GM23248 (cell line): Measurements from ENCODE around the gene MROH8. TPM values are rescaled to one million over a fixed set of nuclear protein-coding genes. Genes with fewer than 3 reads are reported as not detected.

Experiments
- DNase-seq: peaks from one replicate; pipeline ENCODE4 v3.0.0-alpha.2; 2015
- H2AFZ ChIP-seq: fragments of 200-600 bp; sonication (generic); 2 replicates; pipeline ENCODE4 v1.6.1; 2016; ENCODE audit warnings: antibody characterized with exemption
- H3F3A ChIP-seq: fragments of 200-600 bp; sonication (generic); 2 replicates; pipeline ENCODE4 v1.6.1; 2016; ENCODE audit warnings: mild to moderate bottlenecking, antibody characterized with exemption, mixed run types; ENCODE audit not compliant: insufficient read depth
- H3K27ac ChIP-seq: fragments of 200-600 bp; sonication (generic); 2 replicates; pipeline ENCODE4 v1.5.1; 2016; ENCODE audit warnings: mild to moderate bottlenecking
- H3K27me3 ChIP-seq: fragments of 200-600 bp; sonication (generic); replicated peaks from 2 replicates; pipeline ENCODE4 v1.6.1; 2016; ENCODE audit warnings: mild to moderate bottlenecking; ENCODE audit not compliant: insufficient read depth
- H3K36me3 ChIP-seq: fragments of 200-600 bp; sonication (generic); 2 replicates; pipeline ENCODE4 v1.6.1; 2016; ENCODE audit warnings: low read depth, mild to moderate bottlenecking
- H3K4me1 ChIP-seq: fragments of 200-600 bp; sonication (generic); 2 replicates; pipeline ENCODE4 v1.6.1; 2016; ENCODE audit warnings: mild to moderate bottlenecking; ENCODE audit not compliant: insufficient read depth
- H3K4me2 ChIP-seq: fragments of 200-600 bp; sonication (generic); one replicate; pipeline ENCODE4 v1.6.1; 2016; ENCODE audit warnings: mild to moderate bottlenecking; ENCODE audit not compliant: unreplicated experiment
- H3K4me3 ChIP-seq: fragments of 200-600 bp; sonication (generic); 2 replicates; pipeline ENCODE4 v1.5.1; 2016; ENCODE audit warnings: mild to moderate bottlenecking
- H3K79me2 ChIP-seq: fragments of 200-600 bp; sonication (generic); 2 replicates; pipeline ENCODE4 v1.6.1; 2016; ENCODE audit warnings: mild to moderate bottlenecking; ENCODE audit not compliant: insufficient read depth
- H3K9ac ChIP-seq: fragments of 200-600 bp; sonication (generic); 2 replicates; pipeline ENCODE4 v1.6.1; 2016; ENCODE audit warnings: mild to moderate bottlenecking
- H3K9me2 ChIP-seq: fragments of 200-600 bp; sonication (generic); 2 replicates; pipeline ENCODE4 v1.6.1; 2016; ENCODE audit warnings: mixed run types, mild to moderate bottlenecking, moderate library complexity; ENCODE audit not compliant: insufficient read depth
- H3K9me3 ChIP-seq: fragments of 200-600 bp; sonication (generic); one replicate; pipeline ENCODE4 v1.6.1; 2017; ENCODE audit warnings: low read depth
- H4K20me1 ChIP-seq: fragments of 200-600 bp; sonication (generic); 2 replicates; pipeline ENCODE4 v1.6.0; 2016; ENCODE audit not compliant: insufficient read depth
- EZH2 ChIP-seq: fragments of 200-600 bp; sonication (generic); IDR thresholded peaks from 2 replicates; pipeline ENCODE4 v1.6.1; 2018; ENCODE audit warnings: antibody characterized with exemption, mild to moderate bottlenecking; ENCODE audit not compliant: insufficient read depth, poor library complexity, severe bottlenecking
- EZH2phosphoT487 ChIP-seq: fragments of 200-600 bp; sonication (generic); IDR thresholded peaks from 2 replicates; pipeline ENCODE4 v1.6.1; 2018; ENCODE audit warnings: antibody characterized with exemption, moderate library complexity, mild to moderate bottlenecking, low read depth; ENCODE audit not compliant: insufficient read depth
- WGBS, 2 experiments: methylation state at CpG; one replicate each; pipeline ENCODE4 v1.1.6; 2015 to 2017; ENCODE audit warnings: low lambda C conversion rate in 2 of 2, low coverage in 1 of 2; ENCODE audit errors: missing lambda C conversion rate in 2 of 2; 5-methylcytosine and 5-hydroxymethylcytosine counted together
- in situ Hi-C: fragments of 300-500 bp; cut with MboI; formaldehyde crosslinking; loops from 2 replicates; pipeline ENCODE4 v1.15.0; 2020
- polyA plus RNA-seq: library from polyadenylated mRNA; unstranded; fragments of >200 nt; fragmentation: Nextera tagmentation; extraction: Ambion mirVana; gene quantifications from 2 replicates; pipeline ENCODE4 v1.2.1, GENCODE V29; 2016
- total RNA-seq: library from RNA; depleted of rRNA; stranded (reverse); fragments of >200 nt; shearing (Covaris generic); gene quantifications from 2 replicates; pipeline ENCODE4 v1.2.3, GENCODE V29; 2014

MROH8 gene
- total and polyA plus RNA-seq, 2 experiments from 2014 or later, result 0.89 to 4.2 TPM

DNA sequence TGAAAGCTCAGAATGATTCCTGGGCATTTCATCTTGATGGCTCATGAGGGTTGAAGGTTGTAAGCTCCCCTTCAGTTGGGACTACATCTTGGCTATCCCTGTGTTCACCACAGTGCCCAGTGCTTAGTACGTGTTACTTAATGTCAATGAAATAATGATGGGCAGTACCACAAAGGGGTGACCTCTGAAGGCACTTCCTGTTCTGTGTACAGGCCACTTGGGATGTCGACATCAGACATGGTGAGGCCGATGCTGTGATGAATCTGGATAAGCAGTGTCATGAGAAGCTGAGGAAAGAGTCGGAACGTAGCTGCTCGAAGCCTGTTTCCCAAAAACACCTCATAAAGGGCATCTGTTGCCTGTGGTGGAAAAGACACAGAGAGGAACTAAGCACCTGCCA, 55.9 kb downstream of the MROH8 start:
- Histone ChIP-seq H3K4me2 (no peak overlapping the region), H3K9ac (no peak overlapping the region), H3F3A (no peaks in the 10 kb centered on the region), H3K36me3 (no peaks in the 10 kb centered on the region), H3K27ac (no peak overlapping the region), H4K20me1 (no peaks in the 10 kb centered on the region), H3K27me3 (no peaks in the 10 kb centered on the region), H3K79me2 (no peaks in the 10 kb centered on the region), H3K9me3 (no peaks in the 10 kb centered on the region), H3K4me3 (no peak overlapping the region), H2AFZ (no peak overlapping the region), H3K4me1 (no peaks in the 10 kb centered on the region), H3K9me2 (no peaks in the 10 kb centered on the region)
- no peak for TF ChIP-seq EZH2
- no peak for TF ChIP-seq EZH2phosphoT487
- in situ Hi-C loops, result no loop called here
- 79 to 84% methylated on average over 6 of the region's 6 CpGs for WGBS, 2 experiments
- no peak for DNase-seq

DNA sequence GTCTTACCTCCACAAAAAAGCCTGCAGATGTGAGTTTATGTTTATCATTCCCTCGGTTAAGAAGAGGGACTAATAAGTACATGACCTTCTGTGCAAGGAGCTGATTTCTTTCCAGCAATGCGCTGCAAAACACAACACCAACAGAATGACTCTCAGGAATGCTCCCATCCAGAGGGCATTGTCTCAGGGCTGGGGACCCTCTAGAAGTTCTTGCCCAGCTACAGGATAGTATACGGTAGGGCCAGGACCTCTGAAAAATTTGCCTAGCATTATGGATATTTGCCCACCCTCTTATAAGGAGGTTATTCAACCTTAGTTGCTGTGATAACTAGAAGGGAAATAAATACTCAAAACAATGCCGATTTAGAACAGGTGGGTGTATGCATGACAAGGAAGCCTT, 58.9 kb downstream of the MROH8 start:
- H3K9me2 ChIP-seq, result no peaks in the 10 kb centered on the region
- TF ChIP-seq EZH2phosphoT487, result no peak
- no peak for TF ChIP-seq EZH2
- H3K4me3 ChIP-seq, result no peak overlapping the region
- WGBS, 2 experiments, result 45 to 49% methylated on average over 4 of the region's 4 CpGs
- no peak for DNase-seq
- no peaks in the 10 kb centered on the region for H3K79me2 ChIP-seq
- no peaks in the 10 kb centered on the region for H3K9me3 ChIP-seq
- no peaks in the 10 kb centered on the region for H3F3A ChIP-seq
- in situ Hi-C loops, result no loop called here
- no peak overlapping the region for H2AFZ ChIP-seq
- H3K4me2 ChIP-seq, result no peak overlapping the region
- no peaks in the 10 kb centered on the region for H4K20me1 ChIP-seq
- no peaks in the 10 kb centered on the region for H3K36me3 ChIP-seq
- no peaks in the 10 kb centered on the region for H3K27me3 ChIP-seq
- no peak overlapping the region for H3K27ac ChIP-seq
- no peaks in the 10 kb centered on the region for H3K4me1 ChIP-seq
- H3K9ac ChIP-seq, result no peak overlapping the region

DNA sequence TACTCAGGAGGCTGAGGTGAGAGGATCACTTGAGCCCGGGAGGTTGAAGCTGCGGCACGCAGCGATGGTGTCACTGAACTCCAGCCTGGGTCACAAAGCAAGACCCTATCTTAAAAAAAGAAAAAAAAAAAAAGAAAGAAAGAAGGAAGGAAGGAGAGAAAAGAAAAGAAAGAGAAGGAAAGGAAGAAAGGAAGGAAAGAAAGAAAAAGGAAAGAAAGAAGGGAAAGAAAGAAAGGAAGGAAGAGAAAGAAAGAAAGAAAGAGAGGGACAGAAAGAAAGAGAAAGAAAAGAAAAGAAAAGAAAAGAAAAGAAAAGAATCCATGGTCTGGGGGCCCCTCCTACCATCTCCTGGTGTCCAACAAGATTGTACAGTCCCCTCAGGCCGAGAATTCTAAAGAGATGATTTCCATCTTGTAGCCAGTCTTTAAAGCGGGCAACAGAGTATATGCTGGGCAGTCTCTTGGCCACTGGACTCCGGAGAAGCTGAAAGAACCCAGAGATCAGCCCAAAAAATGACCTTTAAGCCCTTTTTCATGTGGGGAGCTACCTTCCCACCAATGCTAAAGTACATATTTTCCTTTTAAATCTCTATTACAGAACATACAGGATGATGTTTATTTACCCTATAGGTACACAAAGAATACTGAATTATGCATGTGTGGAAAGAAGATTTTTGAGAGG, 59.9 kb downstream of the MROH8 start:
- DNase-seq, result no peak
- Histone ChIP-seq H3K9me2 (no peaks in the 10 kb centered on the region), H3K27ac (no peak overlapping the region), H4K20me1 (no peaks in the 10 kb centered on the region), H3F3A (no peaks in the 10 kb centered on the region), H3K4me2 (no peak overlapping the region), H3K9me3 (no peaks in the 10 kb centered on the region), H2AFZ (no peak overlapping the region), H3K4me1 (no peaks in the 10 kb centered on the region), H3K79me2 (no peaks in the 10 kb centered on the region), H3K4me3 (no peak overlapping the region), H3K9ac (no peak overlapping the region), H3K27me3 (no peaks in the 10 kb centered on the region), H3K36me3 (no peaks in the 10 kb centered on the region)
- TF ChIP-seq EZH2phosphoT487 (no peak), EZH2 (no peak)
- WGBS, 2 experiments, result 78 to 80% methylated on average over 7 of the region's 7 CpGs
- in situ Hi-C loops, result no loop called here

DNA sequence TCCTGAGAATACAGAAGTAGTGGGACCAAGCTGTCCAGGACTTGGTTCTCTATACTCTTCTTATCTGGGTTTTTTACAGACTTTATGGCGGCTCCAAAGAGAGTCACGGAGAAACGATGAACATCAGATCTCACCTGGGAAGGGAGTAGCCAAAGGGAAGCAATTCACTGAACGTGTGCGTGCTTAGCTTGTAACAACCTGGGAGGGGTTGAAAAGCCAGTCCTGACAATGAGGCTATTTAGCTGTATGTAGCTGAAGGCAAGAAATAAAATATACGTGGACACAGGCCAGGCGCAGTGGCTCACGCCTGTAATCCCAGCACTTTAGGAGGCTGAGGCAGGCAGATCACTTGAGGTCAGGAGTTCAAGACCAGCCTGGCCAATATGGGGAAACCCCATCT, 65.3 kb downstream of the MROH8 start:
- H3K27ac ChIP-seq, result no peak overlapping the region
- no peak overlapping the region for H3K4me3 ChIP-seq
- H3K9ac ChIP-seq, result no peak overlapping the region
- TF ChIP-seq EZH2phosphoT487 (no peak), EZH2 (no peak)
- no peak overlapping the region for H3K4me2 ChIP-seq
- no peaks in the 10 kb centered on the region for H3K9me2 ChIP-seq
- WGBS, 2 experiments, result 89 to 96% methylated on average over 8 of the region's 8 CpGs
- no peak overlapping the region for H2AFZ ChIP-seq
- H3K27me3 ChIP-seq, result no peaks in the 10 kb centered on the region
- H3K79me2 ChIP-seq, result no peaks in the 10 kb centered on the region
- H3K36me3 ChIP-seq, result no peaks in the 10 kb centered on the region
- no peaks in the 10 kb centered on the region for H3F3A ChIP-seq
- no peaks in the 10 kb centered on the region for H4K20me1 ChIP-seq
- in situ Hi-C loops, result no loop called here
- no peaks in the 10 kb centered on the region for H3K4me1 ChIP-seq
- no peaks in the 10 kb centered on the region for H3K9me3 ChIP-seq
- DNase-seq, result no peak

DNA sequence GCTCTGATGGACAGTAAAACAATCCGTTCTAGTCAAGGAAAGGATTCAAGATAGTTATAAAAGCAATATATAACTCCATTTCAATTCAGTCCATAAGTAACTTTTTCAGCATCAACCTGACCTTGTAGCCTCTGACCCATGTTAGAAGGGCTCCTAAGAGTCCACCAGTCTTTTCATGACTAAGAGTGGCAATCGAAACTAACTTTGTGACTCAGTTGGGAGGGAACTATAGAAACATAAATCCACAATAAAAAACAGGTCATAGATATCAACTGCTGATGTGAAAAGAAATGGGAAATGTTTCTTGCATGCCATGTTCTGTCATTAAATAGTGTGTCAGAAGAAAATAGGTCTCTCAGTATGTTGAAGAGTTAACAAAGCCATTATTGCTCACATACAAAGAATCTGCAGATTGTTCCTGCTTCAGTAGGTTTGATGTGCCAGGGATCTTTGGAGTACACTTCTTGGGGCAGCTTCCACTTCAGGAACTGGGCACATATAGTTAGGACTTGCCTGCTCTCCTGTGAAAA, 67.4 kb downstream of the MROH8 start:
- H3K9me2 ChIP-seq, result no peaks in the 10 kb centered on the region
- H3K27me3 ChIP-seq, result no peaks in the 10 kb centered on the region
- no peak overlapping the region for H3K4me3 ChIP-seq
- H3K9me3 ChIP-seq, result no peaks in the 10 kb centered on the region
- H3K79me2 ChIP-seq, result no peaks in the 10 kb centered on the region
- peak; percentile 11 for DNase-seq
- no peaks in the 10 kb centered on the region for H3K36me3 ChIP-seq
- TF ChIP-seq EZH2, result no peak
- TF ChIP-seq EZH2phosphoT487, result no peak
- in situ Hi-C loops, result no loop called here
- no peak overlapping the region for H3K4me2 ChIP-seq
- H3K9ac ChIP-seq, result no peak overlapping the region
- WGBS, 2 experiments, result 71 to 74% methylated on average over 2 of the region's 2 CpGs
- H3K27ac ChIP-seq, result no peak overlapping the region
- no peak overlapping the region for H2AFZ ChIP-seq
- no peaks in the 10 kb centered on the region for H3K4me1 ChIP-seq
- no peaks in the 10 kb centered on the region for H3F3A ChIP-seq
- H4K20me1 ChIP-seq, result no peaks in the 10 kb centered on the region
